GM20431 (cell line): ENCODE data around the gene SPPL2C.
"Not testable (repeated sequence)": the region's sequence is repeated elsewhere in the genome, so short reads cannot be mapped to it uniquely, and the experiment has no call there.

Experiments used
- in situ Hi-C: fragments of 300-500 bp; cut with MseI, MboI; formaldehyde crosslinking; loops from one replicate; pipeline ENCODE4 v1.15.0; 2020; ENCODE audit warnings: low sequenced_read_pairs; ENCODE audit not compliant: unreplicated experiment

The SPPL2C gene

DNA sequence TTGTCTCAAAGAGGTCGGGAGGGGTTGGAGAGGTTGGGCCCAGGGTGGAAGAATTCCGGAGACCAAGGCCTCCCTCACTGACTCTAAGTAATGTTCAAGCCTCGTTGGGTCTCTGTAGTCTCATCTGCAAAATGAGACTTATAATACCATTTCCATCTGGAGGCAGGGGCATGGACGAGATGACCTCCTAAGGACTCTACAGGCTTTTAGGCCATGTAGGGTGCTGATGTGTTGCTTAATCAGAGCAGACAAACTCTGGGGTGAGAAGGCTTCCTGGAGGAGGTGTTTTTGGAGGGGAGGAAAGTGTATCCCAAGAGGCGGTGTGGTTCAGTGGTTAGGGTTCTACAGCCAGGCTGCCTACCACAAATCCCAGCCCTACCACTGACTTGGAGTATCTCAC is 3.1 kb downstream of the SPPL2C start:
- in situ Hi-C loops: no loop called here

- in situ Hi-C loops: no loop called here
Measured at GRCh38 chr17:45848405-45848804, 3.7 kb downstream of the SPPL2C start.

DNA sequence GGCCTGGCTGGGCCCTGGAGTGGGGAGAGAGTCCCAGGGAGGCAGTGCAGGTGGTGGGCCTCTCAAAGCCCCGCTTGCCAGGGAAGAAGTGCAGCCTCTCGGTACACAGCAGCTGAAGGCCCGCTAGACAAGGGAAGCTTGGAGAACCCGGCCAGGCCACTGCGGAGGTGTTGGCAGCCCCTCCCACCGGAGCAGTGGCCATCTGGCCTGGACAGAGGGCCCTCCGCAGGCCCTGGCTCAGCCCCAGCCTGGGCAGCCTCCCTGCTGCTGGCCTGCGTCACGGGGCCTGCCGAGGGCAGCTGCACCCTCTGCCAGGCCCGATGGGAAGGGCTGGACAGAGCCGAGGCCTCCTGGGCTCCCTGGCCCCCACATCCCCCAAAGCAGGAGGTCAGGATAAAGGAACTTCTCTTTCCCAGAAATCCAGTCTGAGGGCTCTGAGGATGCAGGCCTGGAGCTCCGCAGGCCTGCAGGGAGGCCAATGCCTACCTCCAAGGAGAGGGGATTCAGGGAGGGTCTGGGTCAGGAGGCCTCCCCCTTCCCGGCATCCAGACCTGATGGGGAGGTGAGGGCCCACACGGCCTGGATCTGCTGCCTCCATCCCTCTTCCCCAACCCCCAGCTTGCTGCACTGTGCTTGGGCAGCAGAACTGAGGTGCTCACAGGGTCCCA is 4.3 kb downstream of the SPPL2C start:
- in situ Hi-C loops: no loop called here

GRCh38 chr17:45849536-45849990 is 4.9 kb downstream of the SPPL2C start:
- in situ Hi-C loops: no loop called here

DNA sequence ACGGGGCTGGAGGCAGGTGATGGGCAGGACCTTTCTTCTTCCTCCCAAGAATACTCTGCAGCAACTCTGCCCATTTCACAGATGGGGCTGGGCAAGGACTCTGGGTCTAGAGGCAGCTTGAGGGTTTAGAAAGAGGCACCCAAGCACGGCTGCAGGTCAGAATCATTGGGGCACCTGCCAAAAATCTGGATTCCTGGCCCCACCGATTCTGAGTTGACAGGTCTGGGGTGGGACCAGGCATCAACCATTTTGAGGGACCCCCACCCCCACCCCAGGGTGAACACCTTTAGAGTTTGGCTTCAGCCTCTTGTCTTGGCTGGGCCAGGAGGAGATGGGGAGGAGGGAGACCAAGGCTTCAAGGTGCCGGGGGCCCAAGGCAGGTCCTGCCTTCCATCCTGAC is 5.3 kb downstream of the SPPL2C start:
- in situ Hi-C loops: no loop called here

- in situ Hi-C loops: no loop called here
Measured at GRCh38 chr17:45850468-45850867, 5.8 kb downstream of the SPPL2C start.

DNA sequence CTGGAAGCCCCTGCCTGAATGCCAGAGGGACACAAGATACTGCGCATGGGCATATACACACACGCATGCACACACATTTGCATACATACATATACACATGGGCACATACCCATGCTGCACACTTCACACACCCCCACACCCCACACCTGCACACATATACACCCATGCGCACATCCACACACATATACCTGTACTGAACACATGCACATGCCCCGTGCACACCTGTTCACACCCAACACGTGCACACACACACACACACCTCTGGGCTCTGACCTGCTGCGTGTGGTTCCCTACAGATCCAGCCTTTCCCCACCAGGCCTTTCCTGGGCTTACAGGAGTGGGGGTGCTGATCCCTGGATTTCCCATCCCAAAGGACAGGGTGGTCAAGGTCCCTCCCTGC is 6.3 kb downstream of the SPPL2C start:
- in situ Hi-C loops: no loop called here

DNA sequence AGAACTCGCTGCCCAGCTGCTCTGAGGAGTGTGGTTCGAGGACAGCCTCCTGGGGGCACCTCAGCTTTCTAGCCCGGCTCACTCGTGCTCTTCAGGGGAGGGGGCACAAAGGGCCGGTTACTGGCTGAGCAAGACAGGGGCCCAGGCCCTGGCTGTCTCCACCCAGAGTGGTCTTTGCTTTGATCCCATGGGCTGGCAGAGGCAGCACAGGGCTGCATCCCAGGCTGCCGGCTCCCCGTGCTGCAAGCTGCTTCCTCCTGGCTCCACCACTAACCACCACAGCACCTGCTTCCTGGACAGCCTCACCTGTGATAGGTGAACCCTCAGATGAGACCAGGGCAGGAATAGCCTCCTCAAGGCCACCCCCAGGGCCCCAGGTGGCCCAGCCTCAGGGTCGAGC is 6.8 kb downstream of the SPPL2C start:
- in situ Hi-C loops: no loop called here

GRCh38 chr17:45851873-45852272 is 7.2 kb downstream of the SPPL2C start:
- in situ Hi-C loops: no loop called here

DNA sequence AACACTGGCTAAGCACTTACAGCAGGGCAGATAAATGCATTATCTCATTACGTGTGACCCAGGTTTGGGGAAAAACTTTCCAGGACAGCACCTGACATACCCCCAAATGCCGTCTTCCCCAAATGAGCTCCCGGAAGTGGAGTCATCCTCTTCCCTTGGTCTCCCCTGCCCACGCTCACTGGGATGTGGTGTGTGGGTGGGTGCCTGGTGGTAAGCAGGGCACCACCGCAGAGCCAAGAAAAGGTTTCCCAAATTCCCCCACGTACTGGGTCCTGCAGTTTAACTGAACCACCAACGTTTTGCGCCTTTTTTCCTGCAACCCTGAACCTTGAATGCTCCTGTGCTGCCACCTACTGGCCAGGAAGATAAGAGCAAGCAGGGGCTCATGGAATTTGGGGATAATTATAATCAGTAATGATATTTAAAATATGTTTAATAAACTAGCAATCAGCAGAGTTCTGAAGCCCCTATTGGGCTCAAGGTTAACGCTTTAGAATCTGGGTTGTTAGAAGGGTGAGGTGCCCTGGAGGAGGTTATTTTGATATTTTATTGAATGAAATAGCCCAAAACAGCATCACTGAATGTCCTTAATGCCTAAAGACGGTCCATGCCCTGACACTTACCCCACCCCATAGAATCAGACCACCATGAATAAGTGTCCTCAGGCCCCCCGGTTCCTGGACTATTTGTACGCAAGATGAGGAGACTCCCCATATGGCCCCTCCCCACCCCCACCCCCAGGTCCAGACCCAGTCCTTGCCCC is 8.0 kb downstream of the SPPL2C start:
- in situ Hi-C loops: no loop called here

DNA sequence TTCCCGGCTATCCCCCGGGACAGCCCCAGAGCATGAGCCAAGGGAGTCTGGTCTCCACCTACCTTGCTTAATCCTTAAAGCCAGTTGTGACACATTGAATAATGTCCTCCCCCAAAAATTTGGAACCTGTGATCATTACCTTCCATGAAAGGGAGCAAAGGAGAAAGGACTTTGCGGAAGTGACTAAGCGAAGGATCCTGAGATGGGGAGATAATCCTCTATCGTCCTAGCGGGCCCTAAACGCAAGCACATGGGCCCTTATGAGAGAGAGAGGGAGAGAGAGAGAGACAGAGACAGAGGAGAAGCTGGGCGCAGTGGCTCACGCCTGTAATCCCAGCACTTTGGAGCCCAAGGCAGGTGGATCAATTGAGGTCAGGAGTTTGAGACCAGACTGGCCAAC is 9.5 kb downstream of the SPPL2C start:
- in situ Hi-C loops: no loop called here

DNA sequence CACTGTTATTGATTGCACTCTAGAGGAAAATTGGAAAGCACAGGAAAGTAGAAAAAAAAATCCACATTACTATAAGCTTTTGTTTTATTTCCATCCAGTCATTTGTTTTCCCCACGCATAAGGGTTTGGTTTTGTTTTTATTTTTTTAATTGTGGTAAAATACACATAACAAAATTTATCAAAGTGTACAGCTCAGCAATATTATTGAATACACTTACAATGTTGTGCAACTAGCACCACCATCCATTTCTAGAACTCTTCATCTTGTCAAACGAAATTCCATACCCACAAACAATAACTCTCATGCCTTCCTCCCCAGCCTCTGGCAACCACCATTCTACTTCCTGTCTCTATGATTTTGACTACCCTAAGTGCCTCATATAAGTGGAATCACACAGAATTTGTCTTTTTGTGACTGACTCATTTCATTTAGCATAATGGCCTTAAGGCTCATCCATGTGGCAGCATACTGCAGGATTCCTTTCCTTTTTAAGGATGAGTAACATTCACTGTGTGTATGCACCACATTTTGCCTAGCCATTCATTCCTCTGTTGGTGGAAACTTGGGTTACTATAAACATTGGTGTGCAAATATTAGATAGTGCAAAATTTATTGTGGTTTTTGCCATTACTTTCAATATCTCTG is 11.1 kb downstream of the SPPL2C start:
- in situ Hi-C loops: no loop called here

- in situ Hi-C loops: no loop called here
Measured at GRCh38 chr17:45857977-45858708, 13.5 kb downstream of the SPPL2C start.

DNA sequence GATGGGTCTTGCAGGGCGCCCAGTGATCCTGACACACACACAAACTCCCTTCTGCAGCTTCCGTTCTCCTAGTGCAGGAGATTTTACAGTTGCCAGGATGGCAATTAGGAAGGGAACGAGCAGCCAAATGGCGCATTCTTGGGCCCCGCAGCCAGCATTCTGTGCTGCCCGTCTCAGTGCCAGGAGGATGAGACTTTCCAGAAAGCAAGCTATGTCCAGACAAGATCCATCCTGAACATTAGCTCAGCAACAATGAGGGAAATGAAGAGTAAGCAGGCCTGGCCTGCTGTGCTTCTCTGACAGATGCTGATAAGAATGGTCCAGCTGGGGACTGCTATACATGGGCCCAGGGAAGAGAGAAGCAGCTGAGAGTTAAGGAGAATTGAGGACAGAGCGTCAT is 16.5 kb downstream of the SPPL2C start:
- in situ Hi-C loops: no loop called here

DNA sequence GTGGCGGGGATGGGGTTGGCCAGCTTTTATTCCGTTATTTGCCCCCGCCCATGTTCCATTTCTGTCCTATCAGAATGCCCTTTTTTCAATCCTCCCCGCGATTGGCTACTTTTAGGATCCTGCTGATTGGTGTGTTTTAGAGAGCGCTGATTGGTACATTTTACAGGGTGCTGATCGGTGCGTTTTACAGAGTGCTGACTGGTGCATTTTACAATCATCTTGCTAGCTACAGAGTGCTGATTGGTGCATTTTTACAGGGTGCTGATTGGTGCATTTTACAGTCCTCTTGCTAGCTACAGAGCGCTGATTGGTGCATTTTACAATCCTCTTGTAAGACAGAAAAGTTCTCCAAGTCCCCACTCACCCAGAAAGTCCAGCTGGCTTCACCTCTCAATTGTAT is 17.4 kb downstream of the SPPL2C start:
- in situ Hi-C loops: not testable (repeated sequence)

- in situ Hi-C loops: no loop called here
Measured at GRCh38 chr17:45863857-45864654, 19.4 kb downstream of the SPPL2C start.

- in situ Hi-C loops: no loop called here
Measured at GRCh38 chr17:45867171-45867570, 22.5 kb downstream of the SPPL2C start.

- in situ Hi-C loops: no loop called here
Measured at GRCh38 chr17:45867702-45868101, 23.0 kb downstream of the SPPL2C start.

GRCh38 chr17:45868276-45868675 is 23.6 kb downstream of the SPPL2C start:
- in situ Hi-C loops: no loop called here
